Progenitor cell of endocrine pancreas (in vitro differentiated cells): ENCODE data around the gene KLHL40. TPM values are rescaled to one million over a fixed set of nuclear protein-coding genes. Genes with fewer than 3 reads are reported as not detected.

Experiments used
- DNase-seq: peaks from one replicate; pipeline ENCODE4 v3.0.0; 2021; ENCODE audit warnings: low spot score; ENCODE audit not compliant: unreplicated experiment
- H3K27ac Mint-ChIP-seq: 2 replicates; pipeline ENCODE4 v1.8.0; 2021; ENCODE audit warnings: mild to moderate bottlenecking, moderate library complexity, mixed read lengths
- H3K27me3 Mint-ChIP-seq: 2 replicates; pipeline ENCODE4 v1.8.0; 2021; ENCODE audit warnings: mixed read lengths
- H3K36me3 Mint-ChIP-seq: 2 replicates; pipeline ENCODE4 v1.8.0; 2022; ENCODE audit warnings: mixed read lengths; ENCODE audit not compliant: insufficient read depth
- H3K4me1 Mint-ChIP-seq: 2 replicates; pipeline ENCODE4 v1.8.0; 2021; ENCODE audit warnings: low read depth, mixed read lengths
- H3K4me3 Mint-ChIP-seq: 2 replicates; pipeline ENCODE4 v1.8.0; 2021; ENCODE audit warnings: low read depth, mild to moderate bottlenecking, moderate library complexity, mixed read lengths
- H3K9me3 Mint-ChIP-seq: 2 replicates; pipeline ENCODE4 v1.8.0; 2021; ENCODE audit warnings: low read depth, mixed read lengths
- total RNA-seq: library from RNA; stranded (reverse); gene quantifications from 2 replicates; pipeline ENCODE4 v1.2.1, GENCODE V29; 2021
- TF ChIP-seq, protein P1 (sequence below): fragments of 200-600 bp; sonication (generic); IDR thresholded peaks from one replicate; pipeline ENCODE4 v1.5.0; 2021; ENCODE audit warnings: antibody characterized with exemption, mild to moderate bottlenecking; ENCODE audit not compliant: unreplicated experiment

The KLHL40 gene
- total RNA-seq, 1 donor from 2014 or later, result not detected

DNA sequence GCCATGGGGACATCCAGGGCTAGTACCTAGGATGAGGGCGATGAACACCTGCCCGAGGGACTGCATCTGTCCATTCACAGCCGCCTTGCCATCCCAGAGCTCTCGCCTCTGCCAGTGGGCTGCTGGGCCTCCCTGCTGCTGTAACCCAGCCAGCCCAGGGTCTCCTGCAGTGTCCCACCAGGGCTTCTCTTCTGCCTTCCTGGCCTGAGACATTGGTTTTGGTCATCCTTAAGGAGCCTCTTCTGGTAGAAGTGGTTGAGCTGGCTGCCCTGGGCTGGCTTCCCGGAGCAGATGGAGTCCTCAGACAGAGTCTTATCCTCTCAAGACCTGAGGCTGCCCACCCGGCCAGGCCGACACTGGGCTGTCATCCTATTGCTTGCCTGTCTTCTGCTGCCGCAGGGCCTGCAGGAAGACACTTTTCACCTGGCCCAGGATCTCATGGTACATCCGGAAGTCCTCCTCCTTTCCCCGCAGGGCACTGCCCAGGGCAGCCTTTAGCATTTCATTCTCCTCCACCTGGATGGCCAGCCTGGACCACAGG, 23.3 kb downstream of the KLHL40 start:
- no peak overlapping the region for H3K27ac Mint-ChIP-seq
- no peaks in the 10 kb centered on the region for H3K27me3 Mint-ChIP-seq
- H3K36me3 Mint-ChIP-seq, result no peaks in the 10 kb centered on the region
- TF ChIP-seq, protein P1, sequence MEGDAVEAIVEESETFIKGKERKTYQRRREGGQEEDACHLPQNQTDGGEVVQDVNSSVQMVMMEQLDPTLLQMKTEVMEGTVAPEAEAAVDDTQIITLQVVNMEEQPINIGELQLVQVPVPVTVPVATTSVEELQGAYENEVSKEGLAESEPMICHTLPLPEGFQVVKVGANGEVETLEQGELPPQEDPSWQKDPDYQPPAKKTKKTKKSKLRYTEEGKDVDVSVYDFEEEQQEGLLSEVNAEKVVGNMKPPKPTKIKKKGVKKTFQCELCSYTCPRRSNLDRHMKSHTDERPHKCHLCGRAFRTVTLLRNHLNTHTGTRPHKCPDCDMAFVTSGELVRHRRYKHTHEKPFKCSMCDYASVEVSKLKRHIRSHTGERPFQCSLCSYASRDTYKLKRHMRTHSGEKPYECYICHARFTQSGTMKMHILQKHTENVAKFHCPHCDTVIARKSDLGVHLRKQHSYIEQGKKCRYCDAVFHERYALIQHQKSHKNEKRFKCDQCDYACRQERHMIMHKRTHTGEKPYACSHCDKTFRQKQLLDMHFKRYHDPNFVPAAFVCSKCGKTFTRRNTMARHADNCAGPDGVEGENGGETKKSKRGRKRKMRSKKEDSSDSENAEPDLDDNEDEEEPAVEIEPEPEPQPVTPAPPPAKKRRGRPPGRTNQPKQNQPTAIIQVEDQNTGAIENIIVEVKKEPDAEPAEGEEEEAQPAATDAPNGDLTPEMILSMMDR, result no peak
- no peaks in the 10 kb centered on the region for H3K4me1 Mint-ChIP-seq
- no peaks in the 10 kb centered on the region for H3K9me3 Mint-ChIP-seq
- H3K4me3 Mint-ChIP-seq, result no peak overlapping the region
- no peak for DNase-seq

DNA sequence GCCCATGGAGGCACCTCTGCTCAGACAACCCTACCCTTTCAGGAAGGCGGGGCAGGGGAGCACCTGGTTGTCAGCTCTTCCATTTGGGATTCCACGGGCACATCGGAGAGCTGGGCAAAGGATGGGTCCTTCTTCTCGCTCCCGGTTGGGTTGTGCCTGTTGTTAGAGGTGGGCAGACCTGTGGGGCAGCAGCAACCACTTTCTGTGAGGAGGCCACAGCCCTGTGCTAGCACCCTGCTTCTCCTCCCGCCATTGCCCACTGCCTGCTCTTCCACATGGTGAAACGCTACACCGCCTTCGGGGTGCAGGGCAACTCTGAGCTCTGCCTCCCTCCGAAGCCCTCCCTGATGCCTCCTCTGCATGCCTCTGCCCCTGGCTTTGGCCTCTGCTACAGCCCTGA, 24.3 kb downstream of the KLHL40 start:
- H3K4me1 Mint-ChIP-seq, result no peaks in the 10 kb centered on the region
- H3K27ac Mint-ChIP-seq, result no peak overlapping the region
- DNase-seq, result no peak
- no peaks in the 10 kb centered on the region for H3K27me3 Mint-ChIP-seq
- TF ChIP-seq, protein P1, result no peak
- no peaks in the 10 kb centered on the region for H3K36me3 Mint-ChIP-seq
- H3K4me3 Mint-ChIP-seq, result no peak overlapping the region
- no peaks in the 10 kb centered on the region for H3K9me3 Mint-ChIP-seq

DNA sequence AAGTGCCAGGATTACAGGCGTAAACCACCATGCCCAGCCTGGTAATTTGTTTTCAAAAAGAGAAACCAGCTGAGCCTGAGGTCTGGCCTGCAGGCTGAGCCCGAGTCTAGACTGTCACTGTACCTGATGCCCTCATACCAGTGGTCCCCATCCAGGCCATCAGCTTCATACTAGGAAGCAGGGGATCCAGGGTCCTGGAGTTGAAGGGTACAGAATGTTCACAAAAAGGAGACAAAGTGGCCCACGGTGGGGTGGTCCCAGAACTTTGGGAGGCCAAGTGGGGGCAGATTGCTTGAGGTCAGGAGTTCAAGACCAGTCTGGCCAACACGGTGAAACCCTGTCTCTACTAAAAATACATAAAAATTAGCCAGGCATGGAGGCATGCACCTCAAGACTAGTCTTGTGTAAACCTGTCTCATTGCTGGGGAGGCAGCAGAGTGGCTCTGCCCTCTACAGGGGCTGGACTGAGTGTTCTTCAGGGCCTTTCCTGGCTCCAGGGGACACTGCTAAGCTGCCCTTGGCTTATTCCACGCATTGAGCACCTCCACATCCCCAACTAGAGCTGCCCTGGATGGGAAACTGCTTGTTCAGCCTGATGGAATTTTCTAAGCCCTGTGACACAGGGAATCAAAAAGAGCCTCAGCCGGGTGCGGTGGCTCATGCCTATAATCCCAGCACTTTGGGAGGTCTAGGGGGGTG, 25.1 kb downstream of the KLHL40 start:
- H3K27ac Mint-ChIP-seq, result no peak overlapping the region
- no peaks in the 10 kb centered on the region for H3K36me3 Mint-ChIP-seq
- H3K4me3 Mint-ChIP-seq, result no peak overlapping the region
- H3K27me3 Mint-ChIP-seq, result no peaks in the 10 kb centered on the region
- no peaks in the 10 kb centered on the region for H3K4me1 Mint-ChIP-seq
- TF ChIP-seq, protein P1, result no peak
- no peaks in the 10 kb centered on the region for H3K9me3 Mint-ChIP-seq
- no peak for DNase-seq

DNA sequence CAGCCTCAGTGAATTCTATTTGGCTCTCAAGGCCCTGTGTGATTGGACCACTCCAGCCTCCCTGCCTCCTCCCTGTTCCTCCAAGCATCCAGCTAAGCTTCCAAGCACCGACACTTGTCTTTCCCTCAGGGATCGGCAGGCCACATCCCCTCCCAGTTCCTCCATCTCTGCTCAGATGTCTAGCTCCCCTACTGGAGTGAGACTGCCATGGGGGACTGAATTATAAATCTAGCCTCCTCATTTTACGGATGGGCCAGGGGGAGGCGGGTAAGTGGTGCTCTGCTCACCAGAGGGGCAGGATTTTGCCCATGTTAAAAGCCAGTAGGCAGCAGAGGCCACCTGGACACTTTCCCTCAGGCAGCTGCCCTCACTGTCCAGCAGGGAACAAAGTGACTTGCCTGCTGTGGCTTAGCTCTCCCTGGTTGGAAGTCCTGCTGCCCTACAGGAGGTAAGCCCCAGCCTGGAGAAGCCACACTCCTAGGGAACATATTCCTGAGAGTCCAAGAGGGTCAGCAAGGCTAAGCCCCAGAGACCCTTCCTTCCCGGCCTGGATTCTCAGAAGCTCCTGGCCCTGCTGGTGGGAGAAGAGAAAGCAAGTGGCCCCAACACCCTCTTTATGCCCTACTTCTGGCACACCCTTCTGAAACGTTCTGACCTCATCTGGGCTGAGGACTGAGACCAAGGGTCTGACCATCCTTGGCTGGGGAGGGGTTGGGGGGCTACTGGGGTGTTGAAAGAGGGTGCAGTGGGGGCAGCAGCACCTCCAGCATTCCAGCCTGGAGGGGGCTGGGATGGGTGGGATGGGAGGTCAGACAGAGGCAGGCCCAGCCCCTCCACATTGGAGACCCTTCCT, 26.4 kb downstream of the KLHL40 start:
- Mint-ChIP-seq H3K9me3 (no peaks in the 10 kb centered on the region), H3K36me3 (no peaks in the 10 kb centered on the region), H3K4me3 (no peak overlapping the region), H3K27ac (no peak overlapping the region), H3K4me1 (no peaks in the 10 kb centered on the region), H3K27me3 (no peaks in the 10 kb centered on the region)
- DNase-seq, result no peak
- TF ChIP-seq, protein P1, result peak; percentile 6

DNA sequence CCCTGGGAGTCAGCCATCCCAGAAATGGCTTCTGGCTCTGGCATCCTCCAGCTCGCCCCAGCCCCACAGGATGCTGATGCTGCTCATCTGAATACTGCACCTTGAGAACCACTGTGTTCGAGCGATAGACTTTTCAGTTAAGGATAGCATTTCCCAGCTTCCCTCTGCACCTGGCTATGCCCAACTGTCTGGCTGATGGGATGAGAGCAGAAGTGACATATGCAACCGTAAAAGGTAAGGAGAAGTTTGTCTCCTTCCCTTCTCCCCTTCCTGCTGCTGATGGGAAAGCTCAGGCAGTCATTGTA, 27.0 kb downstream of the KLHL40 start:
- no peaks in the 10 kb centered on the region for H3K9me3 Mint-ChIP-seq
- H3K27me3 Mint-ChIP-seq, result no peaks in the 10 kb centered on the region
- TF ChIP-seq, protein P1, result no peak
- no peak overlapping the region for H3K27ac Mint-ChIP-seq
- H3K36me3 Mint-ChIP-seq, result no peaks in the 10 kb centered on the region
- DNase-seq, result no peak
- no peak overlapping the region for H3K4me3 Mint-ChIP-seq
- H3K4me1 Mint-ChIP-seq, result no peaks in the 10 kb centered on the region
